ENCODE measurements around the gene REC114. TPM values are rescaled to one million over a fixed set of nuclear protein-coding genes. Genes with fewer than 3 reads are reported as not detected.

REC114 gene
- total RNA-seq, 1 experiment from 2014 or later, result not detected

GRCh38 chr15:73593304-73594074 lies 150.5 kb downstream of the REC114 start:
- Mint-ChIP-seq H3K4me3 (no peak overlapping the region), H3K27me3 (ENCODE audit: low read depth) (no peaks in the 10 kb centered on the region), H3K4me1 (peaks cover 50% of the 10 kb centered on the region), H3K27ac (peak overlapping the region; percentile 32; the same call in 1 of the 2 replicates), H3K9me3 (no peaks in the 10 kb centered on the region), H3K36me3 (peaks cover 23% of the 10 kb centered on the region)
- ATAC-seq (no peak), DNase-seq (ENCODE audit: low spot score) (no peak)
- CTCF ChIA-PET, result interaction anchor here (1.0 kb wide), 1 partner anchor 43 kb away, joined by 10 read pairs; no protein-coding TSS in a partner anchor
- POLR2A ChIA-PET, result no interaction called here
- TF ChIP-seq, protein P1, sequence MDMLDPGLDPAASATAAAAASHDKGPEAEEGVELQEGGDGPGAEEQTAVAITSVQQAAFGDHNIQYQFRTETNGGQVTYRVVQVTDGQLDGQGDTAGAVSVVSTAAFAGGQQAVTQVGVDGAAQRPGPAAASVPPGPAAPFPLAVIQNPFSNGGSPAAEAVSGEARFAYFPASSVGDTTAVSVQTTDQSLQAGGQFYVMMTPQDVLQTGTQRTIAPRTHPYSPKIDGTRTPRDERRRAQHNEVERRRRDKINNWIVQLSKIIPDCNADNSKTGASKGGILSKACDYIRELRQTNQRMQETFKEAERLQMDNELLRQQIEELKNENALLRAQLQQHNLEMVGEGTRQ (CRISPR knock-in tag; IDR thresholded peaks at IDR 0.05), result no peak
- TF ChIP-seq, protein P2, sequence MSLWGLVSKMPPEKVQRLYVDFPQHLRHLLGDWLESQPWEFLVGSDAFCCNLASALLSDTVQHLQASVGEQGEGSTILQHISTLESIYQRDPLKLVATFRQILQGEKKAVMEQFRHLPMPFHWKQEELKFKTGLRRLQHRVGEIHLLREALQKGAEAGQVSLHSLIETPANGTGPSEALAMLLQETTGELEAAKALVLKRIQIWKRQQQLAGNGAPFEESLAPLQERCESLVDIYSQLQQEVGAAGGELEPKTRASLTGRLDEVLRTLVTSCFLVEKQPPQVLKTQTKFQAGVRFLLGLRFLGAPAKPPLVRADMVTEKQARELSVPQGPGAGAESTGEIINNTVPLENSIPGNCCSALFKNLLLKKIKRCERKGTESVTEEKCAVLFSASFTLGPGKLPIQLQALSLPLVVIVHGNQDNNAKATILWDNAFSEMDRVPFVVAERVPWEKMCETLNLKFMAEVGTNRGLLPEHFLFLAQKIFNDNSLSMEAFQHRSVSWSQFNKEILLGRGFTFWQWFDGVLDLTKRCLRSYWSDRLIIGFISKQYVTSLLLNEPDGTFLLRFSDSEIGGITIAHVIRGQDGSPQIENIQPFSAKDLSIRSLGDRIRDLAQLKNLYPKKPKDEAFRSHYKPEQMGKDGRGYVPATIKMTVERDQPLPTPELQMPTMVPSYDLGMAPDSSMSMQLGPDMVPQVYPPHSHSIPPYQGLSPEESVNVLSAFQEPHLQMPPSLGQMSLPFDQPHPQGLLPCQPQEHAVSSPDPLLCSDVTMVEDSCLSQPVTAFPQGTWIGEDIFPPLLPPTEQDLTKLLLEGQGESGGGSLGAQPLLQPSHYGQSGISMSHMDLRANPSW (CRISPR knock-in tag; conservative IDR thresholded peaks at IDR 0.05; ENCODE audit: low read depth), result no peak
- TF ChIP-seq ZNF425 (CRISPR knock-in tag; conservative IDR thresholded peaks at IDR 0.05) (no peak), ESRRA (CRISPR knock-in tag; IDR thresholded peaks at IDR 0.05; ENCODE audit: borderline replicate concordance) (no peak), ZNF263 (CRISPR knock-in tag; IDR thresholded peaks at IDR 0.05; ENCODE audit: low read depth) (no peak), NR3C1 (CRISPR knock-in tag; conservative IDR thresholded peaks at IDR 0.05; ENCODE audit: low read depth) (no peak), ELF4 (CRISPR knock-in tag; IDR thresholded peaks at IDR 0.05; ENCODE audit: low read depth) (no peak), NR2C2 (CRISPR knock-in tag; IDR thresholded peaks at IDR 0.05) (no peak), NFYB (CRISPR knock-in tag; conservative IDR thresholded peaks at IDR 0.05; ENCODE audit: low read depth) (no peak), HMGA2 (CRISPR knock-in tag; IDR thresholded peaks at IDR 0.05) (no peak), TEAD4 (CRISPR knock-in tag; IDR thresholded peaks at IDR 0.05) (no peak), ZNF396 (CRISPR knock-in tag; IDR thresholded peaks at IDR 0.05; ENCODE audit: borderline replicate concordance) (no peak)

GRCh38 chr15:73594109-73594508 lies 151.1 kb downstream of the REC114 start:
- H3K9me3 Mint-ChIP-seq, result no peaks in the 10 kb centered on the region
- H3K27me3 Mint-ChIP-seq (ENCODE audit: low read depth), result no peaks in the 10 kb centered on the region
- no peak overlapping the region for H3K4me3 Mint-ChIP-seq
- no peak overlapping the region for H3K27ac Mint-ChIP-seq
- peaks cover 17% of the 10 kb centered on the region for H3K36me3 Mint-ChIP-seq
- peaks cover 56% of the 10 kb centered on the region for H3K4me1 Mint-ChIP-seq
- ChIA-PET POLR2A (no interaction called here), CTCF (no interaction called here)
- ATAC-seq (no peak), DNase-seq (ENCODE audit: low spot score) (no peak)
- no peak for TF ChIP-seq TP53 (CRISPR knock-in tag; IDR thresholded peaks at IDR 0.05)
- TF ChIP-seq, protein P3, sequence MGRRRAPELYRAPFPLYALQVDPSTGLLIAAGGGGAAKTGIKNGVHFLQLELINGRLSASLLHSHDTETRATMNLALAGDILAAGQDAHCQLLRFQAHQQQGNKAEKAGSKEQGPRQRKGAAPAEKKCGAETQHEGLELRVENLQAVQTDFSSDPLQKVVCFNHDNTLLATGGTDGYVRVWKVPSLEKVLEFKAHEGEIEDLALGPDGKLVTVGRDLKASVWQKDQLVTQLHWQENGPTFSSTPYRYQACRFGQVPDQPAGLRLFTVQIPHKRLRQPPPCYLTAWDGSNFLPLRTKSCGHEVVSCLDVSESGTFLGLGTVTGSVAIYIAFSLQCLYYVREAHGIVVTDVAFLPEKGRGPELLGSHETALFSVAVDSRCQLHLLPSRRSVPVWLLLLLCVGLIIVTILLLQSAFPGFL (CRISPR knock-in tag; IDR thresholded peaks at IDR 0.05; ENCODE audit: borderline replicate concordance), result no peak
- no peak for TF ChIP-seq ZNF232 (CRISPR knock-in tag; IDR thresholded peaks at IDR 0.05)
- no peak for TF ChIP-seq NR1H2 (CRISPR knock-in tag; IDR thresholded peaks at IDR 0.05)
- TF ChIP-seq ZNF512 (CRISPR knock-in tag; IDR thresholded peaks at IDR 0.05; ENCODE audit: borderline replicate concordance), result no peak
- no peak for TF ChIP-seq ZNF317 (CRISPR knock-in tag; IDR thresholded peaks at IDR 0.05; ENCODE audit: borderline replicate concordance, low read depth)
- no peak for TF ChIP-seq ATF1 (CRISPR knock-in tag; IDR thresholded peaks at IDR 0.05)
- no peak for TF ChIP-seq ZBTB43 (CRISPR knock-in tag; IDR thresholded peaks at IDR 0.05)
- TF ChIP-seq IRF1 (CRISPR knock-in tag; IDR thresholded peaks at IDR 0.05), result no peak
- TF ChIP-seq, protein P4, sequence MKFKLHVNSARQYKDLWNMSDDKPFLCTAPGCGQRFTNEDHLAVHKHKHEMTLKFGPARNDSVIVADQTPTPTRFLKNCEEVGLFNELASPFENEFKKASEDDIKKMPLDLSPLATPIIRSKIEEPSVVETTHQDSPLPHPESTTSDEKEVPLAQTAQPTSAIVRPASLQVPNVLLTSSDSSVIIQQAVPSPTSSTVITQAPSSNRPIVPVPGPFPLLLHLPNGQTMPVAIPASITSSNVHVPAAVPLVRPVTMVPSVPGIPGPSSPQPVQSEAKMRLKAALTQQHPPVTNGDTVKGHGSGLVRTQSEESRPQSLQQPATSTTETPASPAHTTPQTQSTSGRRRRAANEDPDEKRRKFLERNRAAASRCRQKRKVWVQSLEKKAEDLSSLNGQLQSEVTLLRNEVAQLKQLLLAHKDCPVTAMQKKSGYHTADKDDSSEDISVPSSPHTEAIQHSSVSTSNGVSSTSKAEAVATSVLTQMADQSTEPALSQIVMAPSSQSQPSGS (CRISPR knock-in tag; IDR thresholded peaks at IDR 0.05; ENCODE audit: borderline replicate concordance, low read depth), result no peak
